H9 (cell line): ENCODE results near the gene CD209. TPM values are rescaled to one million over a fixed set of nuclear protein-coding genes. Genes with fewer than 3 reads are reported as not detected.

Experiments
- DNase-seq: peaks from one replicate; pipeline ENCODE4 v3.0.0-alpha.2; 2017
- H2AFZ ChIP-seq: one replicate; pipeline ENCODE4 v1.6.1; 2013; ENCODE audit warnings: mild to moderate bottlenecking, low read length, control low read depth, moderate library complexity
- H2AK5ac ChIP-seq: 2 replicates; pipeline ENCODE4 v1.6.1; 2013; ENCODE audit warnings: low read length, control low read depth, mixed read lengths; ENCODE audit not compliant: insufficient read length
- H2BK120ac ChIP-seq: one replicate; pipeline ENCODE4 v1.6.1; 2013; ENCODE audit warnings: low read depth, mild to moderate bottlenecking, low read length, control low read depth, inconsistent platforms; ENCODE audit not compliant: poor library complexity, severe bottlenecking
- H2BK12ac ChIP-seq: 2 replicates; pipeline ENCODE4 v1.6.1; 2013; ENCODE audit warnings: low read length, control low read depth, mixed read lengths, low read depth; ENCODE audit not compliant: insufficient read length
- H2BK15ac ChIP-seq: 2 replicates; pipeline ENCODE4 v1.6.1; 2013; ENCODE audit warnings: low read depth, low read length, control low read depth
- H2BK20ac ChIP-seq: one replicate; pipeline ENCODE4 v1.6.1; 2013; ENCODE audit warnings: low read depth, mild to moderate bottlenecking, low read length, control low read depth, inconsistent platforms; ENCODE audit not compliant: poor library complexity, severe bottlenecking
- H2BK5ac ChIP-seq: 2 replicates; pipeline ENCODE4 v1.6.1; 2013; ENCODE audit warnings: low read length, control low read depth, mixed read lengths; ENCODE audit not compliant: insufficient read length
- H3K14ac ChIP-seq: 2 replicates; pipeline ENCODE4 v1.6.1; 2013; ENCODE audit warnings: low read length, control low read depth; ENCODE audit not compliant: insufficient read depth
- H3K18ac ChIP-seq: 2 replicates; pipeline ENCODE4 v1.6.1; 2013; ENCODE audit warnings: low read depth, mild to moderate bottlenecking, mixed read lengths, low read length, control low read depth; ENCODE audit not compliant: insufficient read length
- H3K23ac ChIP-seq: 2 replicates; pipeline ENCODE4 v1.6.1; 2013; ENCODE audit warnings: low read length, control low read depth, mixed read lengths, low read depth; ENCODE audit not compliant: insufficient read length
- H3K23me2 ChIP-seq: 2 replicates; pipeline ENCODE4 v1.6.1; 2013; ENCODE audit warnings: low read depth, mild to moderate bottlenecking, mixed read lengths, low read length, control low read depth; ENCODE audit not compliant: insufficient read length, poor library complexity, severe bottlenecking
- H3K27ac ChIP-seq: 2 replicates; pipeline ENCODE4 v1.5.1; 2013; ENCODE audit warnings: low read length, control low read depth, mixed read lengths, low read depth; ENCODE audit not compliant: insufficient read length
- H3K27me3 ChIP-seq: 2 replicates; pipeline ENCODE4 v1.6.1; 2013; ENCODE audit warnings: low read length, control low read depth, inconsistent platforms; ENCODE audit not compliant: insufficient read depth
- H3K4ac ChIP-seq: 2 replicates; pipeline ENCODE4 v1.6.1; 2013; ENCODE audit warnings: low read depth, mild to moderate bottlenecking, control low read depth, inconsistent platforms, low read length, moderate library complexity
- H3K4me1 ChIP-seq: 2 replicates; pipeline ENCODE4 v1.6.1; 2013; ENCODE audit warnings: low read length, control low read depth, inconsistent platforms; ENCODE audit not compliant: insufficient read depth
- H3K4me2 ChIP-seq: 2 replicates; pipeline ENCODE4 v1.6.1; 2013; ENCODE audit warnings: low read length, control low read depth, mixed read lengths; ENCODE audit not compliant: insufficient read length, insufficient read depth
- H3K56ac ChIP-seq: 2 replicates; pipeline ENCODE4 v1.6.1; 2013; ENCODE audit warnings: low read depth, mild to moderate bottlenecking, mixed read lengths, low read length, control low read depth; ENCODE audit not compliant: insufficient read length
- H3K79me1 ChIP-seq: 2 replicates; pipeline ENCODE4 v1.6.1; 2013; ENCODE audit warnings: low read depth, mild to moderate bottlenecking, moderate library complexity, low read length, control low read depth, inconsistent platforms; ENCODE audit not compliant: insufficient read depth, poor library complexity, severe bottlenecking
- H3K79me2 ChIP-seq: 2 replicates; pipeline ENCODE4 v1.6.1; 2013; ENCODE audit warnings: low read length, control low read depth, inconsistent platforms; ENCODE audit not compliant: insufficient read depth
- H3K9ac ChIP-seq: 2 replicates; pipeline ENCODE4 v1.6.1; 2013; ENCODE audit warnings: low read length, control low read depth, mixed read lengths; ENCODE audit not compliant: insufficient read length; ENCODE audit errors: extremely low read depth
- H3K9me3 ChIP-seq: one replicate; pipeline ENCODE4 v1.6.1; 2013; ENCODE audit warnings: low read depth, low read length, inconsistent platforms; ENCODE audit not compliant: control insufficient read depth
- H3T11ph ChIP-seq: one replicate; pipeline ENCODE4 v1.6.1; 2013; ENCODE audit warnings: mild to moderate bottlenecking, low read length, control low read depth, inconsistent platforms
- H4K20me1 ChIP-seq: one replicate; pipeline ENCODE4 v1.6.1; 2013; ENCODE audit not compliant: control insufficient read depth, insufficient read length, insufficient read depth
- H4K5ac ChIP-seq: 2 replicates; pipeline ENCODE4 v1.6.1; 2013; ENCODE audit warnings: low read depth, mild to moderate bottlenecking, mixed read lengths, low read length, control low read depth; ENCODE audit not compliant: insufficient read length
- H4K8ac ChIP-seq: replicated peaks from 2 replicates; pipeline ENCODE4 v1.6.1; 2013; ENCODE audit warnings: low read length, control low read depth, mixed read lengths, low read depth; ENCODE audit not compliant: insufficient read length
- H4K91ac ChIP-seq: 2 replicates; pipeline ENCODE4 v1.6.1; 2013; ENCODE audit warnings: low read depth, mild to moderate bottlenecking, moderate library complexity, mixed read lengths, low read length, control low read depth; ENCODE audit not compliant: insufficient read length
- H3K27ac Mint-ChIP-seq, 3 experiments: 2 replicates in 2 of 3; 3 replicates in 1 of 3; pipeline ENCODE4 v1.8.0; 2020 to 2021; ENCODE audit warnings: mixed read lengths in 3 of 3, mild to moderate bottlenecking in 1 of 3, moderate library complexity in 1 of 3
- H3K27me3 Mint-ChIP-seq: 2 replicates; pipeline ENCODE4 v1.8.0; 2021; ENCODE audit warnings: low read depth, mild to moderate bottlenecking, moderate library complexity, mixed read lengths
- H3K36me3 Mint-ChIP-seq, 3 experiments: 2 replicates in 2 of 3; 3 replicates in 1 of 3; pipeline ENCODE4 v1.8.0; 2020 to 2021; ENCODE audit warnings: low read depth in 3 of 3, mixed read lengths in 3 of 3; ENCODE audit not compliant: insufficient read depth in 1 of 3
- H3K4me1 Mint-ChIP-seq, 2 experiments: 2 replicates each; pipeline ENCODE4 v1.8.0; 2020; ENCODE audit warnings: mixed read lengths in 2 of 2
- H3K4me3 Mint-ChIP-seq, 2 experiments: 2 replicates in 1 of 2; 3 replicates in 1 of 2; pipeline ENCODE4 v1.8.0; 2020 to 2021; ENCODE audit warnings: mild to moderate bottlenecking in 2 of 2, mixed read lengths in 2 of 2, moderate library complexity in 1 of 2
- H3K9me3 Mint-ChIP-seq, 2 experiments: 2 replicates in 1 of 2; 3 replicates in 1 of 2; pipeline ENCODE4 v1.8.0; 2020; ENCODE audit warnings: mild to moderate bottlenecking in 2 of 2, mixed read lengths in 2 of 2, moderate library complexity in 1 of 2
- CTCF ChIP-seq: fragments of 200-600 bp; sonication (generic); conservative IDR thresholded peaks from 3 replicates; pipeline ENCODE4 v1.8.0; 2021; ENCODE audit warnings: antibody characterized with exemption, mild to moderate bottlenecking
- WGBS: extraction: QIAGEN DNeasy Blood & Tissue Kit; methylation state at CpG from one replicate; pipeline ENCODE4 v1.1.7; 2013; ENCODE audit warnings: missing lambda C conversion rate, low lambda C conversion rate, mixed read lengths; ENCODE audit not compliant: insufficient read length; ENCODE audit errors: extremely low coverage; 5-methylcytosine and 5-hydroxymethylcytosine counted together
- total RNA-seq: library from RNA; stranded (reverse); gene quantifications from 2 replicates; pipeline ENCODE4 v1.2.1, GENCODE V29; 2021

CD209 gene
- total RNA-seq, 1 experiment from 2014 or later = not detected

GRCh38 chr19:7710616-7711015 lies 36.7 kb downstream of the CD209 start:
- no peak overlapping the region for H3K4ac ChIP-seq

More at GRCh38 chr19:7710616-7711015, 36.7 kb downstream of the CD209 start:
- no peak overlapping the region for H3K4me3 Mint-ChIP-seq
- H3K23me2 ChIP-seq = no peaks in the 10 kb centered on the region
- no peaks in the 10 kb centered on the region for H3K27me3 ChIP-seq
- H2BK5ac ChIP-seq = no peak overlapping the region
- H3K4me2 ChIP-seq = no peak overlapping the region
- H4K20me1 ChIP-seq = no peaks in the 10 kb centered on the region
- no CpG with 5 or more reads among the region's 5 CpGs for WGBS
- H2BK20ac ChIP-seq = no peak overlapping the region
- no peaks in the 10 kb centered on the region for H3K79me2 ChIP-seq
- no peaks in the 10 kb centered on the region for H3K36me3 Mint-ChIP-seq
- H3K27ac Mint-ChIP-seq = 0 out of 7 replicates have a peak overlapping the region, but pooled peaks of 1 of the 3 experiments have one; percentile 48
- no peak overlapping the region for H3K23ac ChIP-seq
- H2BK120ac ChIP-seq = no peak overlapping the region
- H3K9me3 ChIP-seq = no peaks in the 10 kb centered on the region
- peaks cover 15% of the 10 kb centered on the region for H3K27me3 Mint-ChIP-seq
- H3K4me1 Mint-ChIP-seq = peaks cover 0 to 4% of the 10 kb centered on the region in 2 experiments; a peak in 2 of 4 replicates
- H2AK5ac ChIP-seq = no peak overlapping the region
- no peaks in the 10 kb centered on the region for H3K9me3 Mint-ChIP-seq
- H4K91ac ChIP-seq = no peak overlapping the region
- H3K79me1 ChIP-seq = no peaks in the 10 kb centered on the region
- no peak overlapping the region for H2AFZ ChIP-seq
- DNase-seq = no peak
- no peaks in the 10 kb centered on the region for H3K4me1 ChIP-seq
- no peak overlapping the region for H3K14ac ChIP-seq
- H2BK12ac ChIP-seq = no peak overlapping the region
- no peak overlapping the region for H3K27ac ChIP-seq
- no peak overlapping the region for H3K56ac ChIP-seq
- no peak overlapping the region for H4K5ac ChIP-seq
- TF ChIP-seq CTCF = no peak
- no peak overlapping the region for H3T11ph ChIP-seq
- H4K8ac ChIP-seq = no peak overlapping the region
- H3K18ac ChIP-seq = no peak overlapping the region
- H2BK15ac ChIP-seq = no peak overlapping the region; the same call in 1 of the 2 replicates
- H3K9ac ChIP-seq = no peak overlapping the region
